ENCODE results near the gene FBXL2. TPM values are rescaled to one million over a fixed set of nuclear protein-coding genes. Genes with fewer than 3 reads are reported as not detected.

Gene FBXL2, protein sequence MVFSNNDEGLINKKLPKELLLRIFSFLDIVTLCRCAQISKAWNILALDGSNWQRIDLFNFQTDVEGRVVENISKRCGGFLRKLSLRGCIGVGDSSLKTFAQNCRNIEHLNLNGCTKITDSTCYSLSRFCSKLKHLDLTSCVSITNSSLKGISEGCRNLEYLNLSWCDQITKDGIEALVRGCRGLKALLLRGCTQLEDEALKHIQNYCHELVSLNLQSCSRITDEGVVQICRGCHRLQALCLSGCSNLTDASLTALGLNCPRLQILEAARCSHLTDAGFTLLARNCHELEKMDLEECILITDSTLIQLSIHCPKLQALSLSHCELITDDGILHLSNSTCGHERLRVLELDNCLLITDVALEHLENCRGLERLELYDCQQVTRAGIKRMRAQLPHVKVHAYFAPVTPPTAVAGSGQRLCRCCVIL
- total RNA-seq: not detected

DNA sequence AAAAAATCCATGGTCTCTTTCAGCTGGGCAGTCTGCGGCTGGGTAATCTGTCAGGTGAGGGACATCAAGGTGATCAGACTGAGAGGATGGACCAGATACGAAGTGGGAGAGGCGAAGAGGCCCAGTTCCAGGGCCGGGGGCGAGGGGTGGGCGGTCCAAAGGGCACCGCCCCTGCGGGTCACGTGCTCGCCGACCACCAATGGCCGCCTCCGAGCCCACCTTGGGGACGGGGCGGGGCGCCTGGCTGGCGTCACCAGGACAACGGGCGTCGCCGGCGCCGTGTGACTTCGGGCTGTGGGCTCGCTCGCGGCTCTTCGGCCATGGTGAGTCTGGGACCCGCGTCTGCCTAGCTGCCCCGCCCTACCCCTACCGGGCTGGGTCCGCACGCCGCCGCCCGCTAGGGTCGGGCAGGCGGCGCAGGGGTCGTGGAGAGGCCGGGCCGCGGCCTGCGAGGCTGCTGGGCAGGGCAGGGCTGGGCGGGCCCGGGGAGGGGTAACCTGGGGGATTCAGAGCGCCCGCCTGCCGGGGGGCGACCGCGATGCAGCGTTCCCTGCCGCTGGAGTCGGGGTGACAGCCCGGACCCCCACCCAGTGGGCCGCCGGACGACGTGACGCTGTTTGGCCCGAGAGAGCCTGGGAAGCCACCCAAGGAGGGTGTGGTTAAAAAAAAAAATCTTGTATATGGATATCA lies at the start of gene FBXL2:
Gene FBXL2, plus strand, starts transcription at position 250 of the 690 bp plus-strand sequence. Its CDS starts 71 bp downstream, at position 321.
- Mint-ChIP-seq H3K27me3 (peaks cover 33% of the 10 kb centered on the region), H3K4me3 (peak within 1 kb of the TSS; percentile 49), H3K27ac (no peak within 1 kb of the TSS), H3K9me3 (no peaks in the 10 kb centered on the region), H3K36me3 (ENCODE audit: low read depth) (no peaks in the 10 kb centered on the region), H3K4me1 (no peaks in the 10 kb centered on the region)
- ChIA-PET CTCF (interaction anchor here (0.7 kb wide), 1 partner anchor 442 kb away, joined by 4 read pairs; no protein-coding TSS in a partner anchor), POLR2A (no interaction called here)
- DNase-seq: no peak

DNA sequence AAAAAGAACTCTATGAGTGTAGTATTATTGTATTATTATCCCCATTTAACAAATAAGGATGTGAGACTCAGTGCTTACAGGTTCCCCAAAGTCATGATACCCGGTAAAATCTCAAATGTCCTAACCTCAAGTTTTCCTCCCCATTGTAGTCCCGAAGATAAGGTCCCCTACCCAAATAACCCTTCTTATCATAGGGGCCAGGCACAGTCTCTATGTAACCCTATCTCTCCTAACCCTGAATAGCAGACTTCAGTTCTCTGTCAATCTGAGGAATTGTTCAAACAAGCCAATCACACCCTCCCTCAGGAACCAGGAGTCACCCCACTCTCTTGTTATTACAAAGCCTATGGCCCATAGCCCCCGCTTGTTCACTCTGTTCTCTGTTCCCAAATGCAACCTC lies 48.2 kb upstream of the FBXL2 start:
- DNase-seq: no peak
- Mint-ChIP-seq H3K9me3 (no peaks in the 10 kb centered on the region), H3K27ac (no peak overlapping the region), H3K27me3 (peaks cover 22% of the 10 kb centered on the region), H3K4me3 (no peak overlapping the region), H3K4me1 (no peaks in the 10 kb centered on the region), H3K36me3 (ENCODE audit: low read depth) (no peaks in the 10 kb centered on the region)
- ChIA-PET CTCF (no interaction called here), POLR2A (no interaction called here)

DNA sequence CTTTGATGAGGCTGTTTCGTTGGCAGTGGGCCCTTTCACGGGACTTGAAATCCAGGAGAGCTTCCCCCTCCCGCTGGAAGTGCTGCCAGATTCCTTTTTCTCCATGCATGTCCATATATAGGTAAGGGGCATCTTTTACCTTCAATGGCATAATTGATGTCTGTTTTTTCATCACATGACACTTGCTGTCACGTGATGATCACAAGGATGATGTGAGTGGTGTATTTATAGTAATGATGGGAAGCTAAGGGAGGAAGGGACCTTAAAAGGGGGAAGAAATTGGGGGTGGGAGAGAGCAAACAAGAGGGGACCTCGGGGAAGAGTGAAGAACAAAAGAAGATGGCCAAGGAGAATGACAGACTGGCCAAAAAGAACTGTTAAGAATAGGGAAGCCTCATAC lies 47.3 kb upstream of the FBXL2 start:
- H3K27ac Mint-ChIP-seq: no peak overlapping the region
- H3K9me3 Mint-ChIP-seq: no peaks in the 10 kb centered on the region
- ChIA-PET CTCF (interaction anchor here (0.8 kb wide), 1 partner anchor 11 kb away, joined by 3 read pairs; no protein-coding TSS in a partner anchor), POLR2A (no interaction called here)
- no peaks in the 10 kb centered on the region for H3K4me1 Mint-ChIP-seq
- H3K4me3 Mint-ChIP-seq: no peak overlapping the region
- no peaks in the 10 kb centered on the region for H3K36me3 Mint-ChIP-seq (ENCODE audit: low read depth)
- peaks cover 18% of the 10 kb centered on the region for H3K27me3 Mint-ChIP-seq
- DNase-seq: no peak

DNA sequence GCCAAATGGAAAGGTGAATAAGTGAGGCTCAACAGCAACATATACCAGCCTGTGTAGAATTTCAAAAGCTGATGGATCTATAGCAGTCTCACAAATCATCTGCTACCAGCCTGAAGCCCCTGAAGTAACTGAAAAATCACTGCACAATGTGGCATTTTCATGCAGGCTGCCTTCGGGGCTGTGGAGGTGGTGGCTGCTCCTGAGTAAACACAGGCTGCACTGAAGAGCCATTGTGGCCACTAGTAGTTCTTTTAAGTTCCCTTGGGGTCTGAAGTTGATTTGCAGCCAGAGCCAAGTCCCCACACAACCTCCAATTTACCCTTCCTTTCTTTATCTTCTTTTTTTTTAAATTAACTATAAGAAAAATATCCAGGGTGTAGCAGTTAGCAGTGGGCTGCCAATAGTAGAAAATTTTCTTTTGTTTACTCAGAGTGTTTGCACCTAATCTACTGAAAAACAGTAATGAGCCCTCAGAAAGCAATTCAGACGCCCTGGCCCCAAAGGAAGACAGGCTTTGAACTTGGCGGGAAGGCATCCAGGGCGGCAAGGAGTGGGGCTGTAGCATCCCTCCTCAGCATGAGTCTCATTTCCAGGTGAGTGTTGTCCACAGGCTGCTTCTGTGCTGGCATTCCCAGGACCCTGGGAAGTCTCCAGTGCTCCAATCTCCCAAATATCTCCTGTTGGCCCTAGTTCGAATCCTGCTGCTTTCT lies 45.3 kb upstream of the FBXL2 start:
- H3K4me1 Mint-ChIP-seq: no peaks in the 10 kb centered on the region
- CTCF ChIA-PET: no interaction called here
- peaks cover 19% of the 10 kb centered on the region for H3K27me3 Mint-ChIP-seq
- H3K27ac Mint-ChIP-seq: no peak overlapping the region
- POLR2A ChIA-PET: no interaction called here
- H3K36me3 Mint-ChIP-seq (ENCODE audit: low read depth): no peaks in the 10 kb centered on the region
- H3K4me3 Mint-ChIP-seq: no peak overlapping the region
- H3K9me3 Mint-ChIP-seq: no peaks in the 10 kb centered on the region
- DNase-seq: no peak

DNA sequence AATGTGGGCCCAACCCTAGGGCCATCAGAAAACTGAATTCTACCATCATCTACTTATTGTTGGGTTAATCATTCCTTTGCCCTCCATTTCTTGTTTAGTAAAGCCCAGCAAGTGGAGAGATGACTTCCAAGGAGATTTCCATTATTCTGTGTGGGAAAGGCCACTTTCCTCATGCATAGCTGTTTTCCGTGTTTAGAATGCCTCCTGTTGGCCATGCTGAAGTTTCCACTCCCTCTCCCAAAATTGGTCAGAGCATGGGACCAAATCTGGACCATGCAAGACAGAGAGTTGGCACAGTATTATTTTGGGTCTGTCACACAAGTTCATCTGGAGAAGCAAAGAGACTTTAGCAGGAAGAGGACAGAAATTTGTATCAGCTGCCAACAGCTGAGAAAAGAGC lies 43.4 kb upstream of the FBXL2 start:
- no peaks in the 10 kb centered on the region for H3K4me1 Mint-ChIP-seq
- no peaks in the 10 kb centered on the region for H3K9me3 Mint-ChIP-seq
- peaks cover 21% of the 10 kb centered on the region for H3K27me3 Mint-ChIP-seq
- POLR2A ChIA-PET: no interaction called here
- no peak for DNase-seq
- CTCF ChIA-PET: interaction anchor here (0.9 kb wide), 1 partner anchor 49 kb away, joined by 3 read pairs; no protein-coding TSS in a partner anchor
- H3K27ac Mint-ChIP-seq: no peak overlapping the region
- H3K36me3 Mint-ChIP-seq (ENCODE audit: low read depth): no peaks in the 10 kb centered on the region
- no peak overlapping the region for H3K4me3 Mint-ChIP-seq

DNA sequence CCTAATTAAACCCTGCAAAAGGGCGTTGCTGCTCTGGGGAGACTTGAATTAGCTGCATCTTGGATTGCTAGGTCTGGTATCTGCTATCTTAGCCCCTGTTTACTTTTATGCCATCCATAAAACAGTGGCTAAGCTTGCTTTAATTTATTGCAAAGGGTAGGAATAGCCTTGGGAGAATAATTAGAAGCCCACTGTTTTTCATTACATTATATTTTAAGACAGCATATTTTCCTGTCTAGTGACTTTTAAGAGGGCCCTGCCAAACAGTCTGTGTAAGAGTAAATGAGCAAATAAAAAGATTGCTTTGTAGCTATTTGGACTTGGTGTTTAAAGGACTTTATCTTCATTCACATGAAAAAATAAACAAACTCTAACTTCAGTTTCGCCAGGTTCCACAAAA lies 41.2 kb upstream of the FBXL2 start:
- POLR2A ChIA-PET: no interaction called here
- Mint-ChIP-seq H3K4me3 (no peak overlapping the region), H3K4me1 (no peaks in the 10 kb centered on the region), H3K9me3 (no peaks in the 10 kb centered on the region), H3K27me3 (peaks cover 31% of the 10 kb centered on the region), H3K36me3 (ENCODE audit: low read depth) (no peaks in the 10 kb centered on the region), H3K27ac (no peak overlapping the region)
- CTCF ChIA-PET: no interaction called here
- DNase-seq: no peak

DNA sequence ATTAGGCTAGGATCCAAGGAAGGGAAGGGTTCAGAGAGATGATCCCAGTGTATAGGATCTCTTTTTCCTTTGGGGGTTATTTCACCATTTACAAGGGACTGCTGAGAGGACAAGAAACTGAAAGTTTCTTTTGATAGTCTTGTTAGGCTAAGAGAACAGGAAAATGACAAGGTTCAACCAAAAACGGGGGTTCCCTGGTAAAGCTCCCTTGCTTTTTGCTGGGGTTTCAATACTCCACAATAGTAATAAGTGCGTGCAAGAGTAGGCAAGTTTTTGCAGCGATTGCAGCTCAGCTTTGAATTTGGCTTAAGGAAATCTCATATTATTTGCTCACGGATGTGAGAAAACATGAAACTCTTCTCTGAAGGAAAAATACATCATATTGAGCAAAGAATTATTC lies 39.8 kb upstream of the FBXL2 start:
- ChIA-PET POLR2A (no interaction called here), CTCF (no interaction called here)
- Mint-ChIP-seq H3K9me3 (no peaks in the 10 kb centered on the region), H3K27ac (no peak overlapping the region), H3K4me3 (no peak overlapping the region), H3K36me3 (ENCODE audit: low read depth) (no peaks in the 10 kb centered on the region), H3K4me1 (no peaks in the 10 kb centered on the region), H3K27me3 (peaks cover 33% of the 10 kb centered on the region)
- no peak for DNase-seq

DNA sequence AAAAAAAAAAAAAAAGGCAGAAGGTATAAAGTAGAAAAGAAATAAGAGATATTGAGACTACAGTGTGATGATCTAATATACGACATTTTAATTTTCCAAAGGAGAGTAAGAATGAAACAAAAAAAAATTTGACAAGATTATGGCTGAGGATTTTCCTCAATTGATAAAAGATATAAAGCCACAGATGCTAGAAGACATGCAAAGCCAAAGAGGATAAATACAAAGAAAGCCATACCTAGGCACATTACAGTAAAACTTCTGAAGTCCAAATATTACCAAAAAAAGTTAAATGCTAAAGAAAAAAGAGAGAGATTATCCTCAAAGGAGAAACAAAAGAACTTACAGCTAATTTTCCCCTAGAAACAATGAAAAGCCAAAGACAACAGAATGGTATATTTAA lies 38.3 kb upstream of the FBXL2 start:
- ChIA-PET CTCF (no interaction called here), POLR2A (no interaction called here)
- Mint-ChIP-seq H3K4me3 (no peak overlapping the region), H3K4me1 (no peaks in the 10 kb centered on the region), H3K36me3 (ENCODE audit: low read depth) (no peaks in the 10 kb centered on the region), H3K27ac (no peak overlapping the region), H3K27me3 (peaks cover 47% of the 10 kb centered on the region), H3K9me3 (no peaks in the 10 kb centered on the region)
- no peak for DNase-seq

DNA sequence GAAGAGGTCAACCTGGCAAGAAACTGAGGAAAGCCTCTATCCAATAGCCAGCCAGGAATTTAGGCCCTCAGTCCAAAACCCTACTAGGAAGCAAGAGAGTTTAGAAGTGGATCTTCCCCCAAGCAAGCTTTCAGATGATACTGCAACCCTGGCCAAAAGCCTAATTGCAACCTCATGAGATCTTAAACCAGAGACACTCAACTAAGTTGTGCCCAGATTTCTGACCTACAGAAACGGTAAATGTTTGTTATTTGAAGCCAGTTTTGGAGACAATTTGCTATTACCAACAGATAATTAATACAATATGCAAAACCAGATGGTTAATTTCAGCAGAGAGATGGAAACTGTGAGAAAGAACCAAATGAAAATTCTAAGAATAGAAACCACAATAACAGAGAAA lies 37.0 kb upstream of the FBXL2 start:
- CTCF ChIA-PET: interaction anchor here (1.2 kb wide), 1 partner anchor 10 kb away, joined by 3 read pairs; no protein-coding TSS in a partner anchor
- H3K4me3 Mint-ChIP-seq: no peak overlapping the region

DNA sequence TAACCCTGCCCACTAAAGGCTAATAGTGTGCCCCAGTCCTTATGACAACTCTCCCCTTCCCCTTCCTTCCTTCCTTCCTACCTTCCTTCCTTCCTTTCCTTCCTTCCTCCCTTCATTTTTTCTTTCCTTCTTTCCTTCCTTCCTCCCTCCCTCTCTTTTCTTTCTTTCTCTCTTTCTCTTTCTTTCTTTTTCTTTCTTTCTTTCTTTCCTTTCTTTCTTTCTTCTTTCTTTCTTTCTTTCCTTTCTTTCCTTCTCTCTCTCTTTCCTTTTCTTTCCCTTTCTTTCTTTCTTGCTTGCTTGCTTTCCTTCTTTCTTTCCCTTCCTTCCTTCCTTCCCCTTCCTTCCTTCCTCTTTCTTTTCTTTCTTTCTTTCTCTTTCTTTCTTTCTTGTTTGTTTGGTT lies 30.5 kb upstream of the FBXL2 start:
- ChIA-PET POLR2A (no interaction called here), CTCF (no interaction called here)
- no peaks in the 10 kb centered on the region for H3K4me1 Mint-ChIP-seq
- peaks cover 32% of the 10 kb centered on the region for H3K27me3 Mint-ChIP-seq
- no peak overlapping the region for H3K4me3 Mint-ChIP-seq
- no peaks in the 10 kb centered on the region for H3K9me3 Mint-ChIP-seq
- no peak overlapping the region for H3K27ac Mint-ChIP-seq
- no peaks in the 10 kb centered on the region for H3K36me3 Mint-ChIP-seq (ENCODE audit: low read depth)
- DNase-seq: no peak

More for the DNA sequence above, 37.0 kb upstream of the FBXL2 start:
- Mint-ChIP-seq H3K27me3 (peaks cover 54% of the 10 kb centered on the region), H3K36me3 (ENCODE audit: low read depth) (no peaks in the 10 kb centered on the region), H3K9me3 (no peaks in the 10 kb centered on the region), H3K27ac (no peak overlapping the region), H3K4me1 (no peaks in the 10 kb centered on the region)
- DNase-seq: no peak
- POLR2A ChIA-PET: no interaction called here

DNA sequence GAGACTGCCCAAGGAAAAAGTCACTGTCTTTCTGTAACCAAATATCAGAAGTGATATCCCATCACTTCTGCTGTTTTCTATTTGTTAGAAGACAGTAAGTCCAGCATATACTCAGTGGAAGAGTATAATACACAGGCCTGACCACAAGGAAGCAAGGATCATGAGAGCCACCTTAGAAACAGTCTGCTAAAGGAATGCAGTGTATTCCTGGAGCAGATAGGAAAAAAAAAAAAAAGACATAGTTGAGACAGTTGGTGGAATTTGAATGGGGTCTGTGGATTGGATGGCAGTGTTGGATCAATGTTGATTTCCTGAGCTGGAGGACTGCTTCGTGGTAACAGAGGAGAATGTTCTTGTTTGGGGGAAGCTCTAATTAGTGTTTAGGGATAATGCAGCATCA lies 26.5 kb upstream of the FBXL2 start:
- Mint-ChIP-seq H3K4me1 (no peaks in the 10 kb centered on the region), H3K4me3 (no peak overlapping the region), H3K27me3 (peaks cover 13% of the 10 kb centered on the region), H3K27ac (no peak overlapping the region), H3K9me3 (no peaks in the 10 kb centered on the region), H3K36me3 (ENCODE audit: low read depth) (no peaks in the 10 kb centered on the region)
- no peak for DNase-seq
- POLR2A ChIA-PET: no interaction called here
- CTCF ChIA-PET: no interaction called here

DNA sequence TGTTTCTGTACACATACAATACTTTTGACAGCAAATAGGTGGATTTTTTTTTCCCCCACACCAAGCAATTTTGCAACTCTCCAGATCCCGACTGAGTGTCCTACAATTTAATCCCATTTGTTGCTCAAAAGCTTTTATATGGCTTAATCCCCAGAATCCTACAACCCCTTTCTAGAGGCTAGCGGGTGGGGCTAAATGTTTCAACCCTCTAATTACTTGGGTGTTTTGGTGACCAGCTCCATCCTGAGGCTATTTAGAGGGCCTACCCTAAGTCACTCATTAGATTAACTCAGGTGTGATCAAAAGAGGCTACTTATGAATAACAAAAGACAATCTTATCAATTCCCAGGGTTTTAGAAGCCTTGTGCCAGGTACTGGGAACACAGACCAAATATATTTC lies 21.0 kb upstream of the FBXL2 start:
- Mint-ChIP-seq H3K27me3 (peaks cover 9% of the 10 kb centered on the region), H3K36me3 (ENCODE audit: low read depth) (no peaks in the 10 kb centered on the region), H3K4me3 (no peak overlapping the region), H3K9me3 (no peaks in the 10 kb centered on the region), H3K4me1 (no peaks in the 10 kb centered on the region), H3K27ac (no peak overlapping the region)
- ChIA-PET POLR2A (no interaction called here), CTCF (no interaction called here)
- no peak for DNase-seq

DNA sequence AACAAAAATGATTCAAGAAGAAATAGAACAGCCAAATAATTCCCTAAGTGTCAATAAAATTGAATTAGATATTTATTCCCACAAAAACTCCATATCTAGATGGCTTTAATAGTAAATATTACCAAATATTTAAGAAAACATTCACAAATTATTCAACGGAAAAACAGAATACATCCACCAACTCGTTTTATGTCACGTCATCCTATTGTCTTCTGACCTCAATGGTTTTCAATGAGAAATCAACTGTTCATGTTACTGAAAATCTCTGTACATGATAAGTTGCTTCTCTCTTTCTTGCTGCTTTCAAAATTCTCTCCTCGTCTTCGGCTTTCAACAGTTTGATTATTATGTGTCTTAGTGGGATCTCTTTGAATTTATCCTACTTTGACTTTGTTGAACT lies 17.1 kb upstream of the FBXL2 start:
- no peaks in the 10 kb centered on the region for H3K4me1 Mint-ChIP-seq
- H3K36me3 Mint-ChIP-seq (ENCODE audit: low read depth): no peaks in the 10 kb centered on the region
- ChIA-PET CTCF (no interaction called here), POLR2A (no interaction called here)
- no peak for DNase-seq
- no peak overlapping the region for H3K4me3 Mint-ChIP-seq
- no peaks in the 10 kb centered on the region for H3K9me3 Mint-ChIP-seq
- peaks cover 23% of the 10 kb centered on the region for H3K27me3 Mint-ChIP-seq
- H3K27ac Mint-ChIP-seq: no peak overlapping the region

Data from activated CD4-positive, alpha-beta T cell treated with anti-CD3 and anti-CD28 coated beads, Interleukin-2, amount 10 ng/mL, durations not matched to agents 7 days and 5 days (primary cell).